HepG2 (cell line): Measurements from ENCODE around the gene OSBP. TPM values are rescaled to one million over a fixed set of nuclear protein-coding genes. Genes with fewer than 3 reads are reported as not detected.

Experiments used
- HNF1B ChIP-seq: sonication (generic); formaldehyde crosslinking; IDR thresholded peaks from 2 replicates; pipeline ENCODE4 v1.5.1; 2020; ENCODE audit warnings: mild to moderate bottlenecking, moderate library complexity, missing genetic modification reagents
- IRX3 ChIP-seq: sonication (generic); formaldehyde crosslinking; IDR thresholded peaks from 2 replicates; pipeline ENCODE4 v1.8.1; 2023; ENCODE audit warnings: mild to moderate bottlenecking, low read depth, missing genetic modification reagents, borderline replicate concordance
- PAWR ChIP-seq: sonication (generic); formaldehyde crosslinking; IDR thresholded peaks from 2 replicates; pipeline ENCODE4 v1.4.0; 2020; ENCODE audit warnings: missing genetic modification reagents, mild to moderate bottlenecking, borderline replicate concordance
- PHF20 ChIP-seq: sonication (generic); formaldehyde crosslinking; IDR thresholded peaks from 2 replicates; pipeline ENCODE4 v1.5.0; 2020; ENCODE audit warnings: mild to moderate bottlenecking, missing genetic modification reagents
- SRSF9 ChIP-seq: fragments of 200-400 bp; formaldehyde crosslinking; IDR thresholded peaks from 2 replicates; pipeline ENCODE4 v1.6.1; 2018; ENCODE audit warnings: borderline replicate concordance, mild to moderate bottlenecking, low read depth, low read length; ENCODE audit not compliant: insufficient read depth, poor library complexity, severe bottlenecking
- ZNF558 ChIP-seq: sonication (generic); formaldehyde crosslinking; IDR thresholded peaks from 2 replicates; pipeline ENCODE4 v1.9.0; 2022; ENCODE audit warnings: mild to moderate bottlenecking, missing genetic modification reagents, borderline replicate concordance
- ZNF782 ChIP-seq: sonication (generic); formaldehyde crosslinking; IDR thresholded peaks from 2 replicates; pipeline ENCODE4 v1.4.0; 2020; ENCODE audit warnings: missing genetic modification reagents, mild to moderate bottlenecking, borderline replicate concordance
- polyA plus RNA-seq, 8 experiments: library from polyadenylated mRNA; depleted of rRNA in 3 of 8; stranded (reverse) in 7 of 8; unstranded in 1 of 8; fragments of >200 nt; fragmentation: Illumina TruSeq in 4 of 8; extraction: Trizol in 4 of 8; gene quantifications; 2 replicates each; pipeline versions ENCODE4 v1.2.1 to v1.2.3, GENCODE V29; 2011 to 2016; ENCODE audit warnings: low read depth in 4 of 8, missing spikeins in 1 of 8, mixed read lengths in 1 of 8; ENCODE audit not compliant: insufficient read depth in 1 of 8
- total RNA-seq, 5 experiments: library from RNA; depleted of rRNA; stranded (reverse); fragments of >200 nt; fragmentation: Illumina TruSeq; extraction: Trizol; gene quantifications; 2 replicates each; pipeline ENCODE4 v1.2.3, GENCODE V29; 2016; ENCODE audit warnings: low read depth in 1 of 5
- TF ChIP-seq, protein P1 (sequence below): sonication (generic); formaldehyde crosslinking; IDR thresholded peaks from 2 replicates; pipeline ENCODE4 v1.4.0; 2020; ENCODE audit warnings: missing genetic modification reagents, mild to moderate bottlenecking, borderline replicate concordance
- TF ChIP-seq, protein P2 (sequence below): sonication (generic); formaldehyde crosslinking; IDR thresholded peaks from 2 replicates; pipeline ENCODE4 v1.5.0; 2020; ENCODE audit warnings: missing genetic modification reagents
- TF ChIP-seq, protein P3 (sequence below): sonication (generic); formaldehyde crosslinking; IDR thresholded peaks from 2 replicates; pipeline ENCODE4 v1.5.0; 2020; ENCODE audit warnings: mild to moderate bottlenecking, missing genetic modification reagents, borderline replicate concordance

The OSBP gene
- total and polyA plus RNA-seq, 2 of the 13 experiments (the other 11 are each of a cell fraction or from before 2014, with no cell fraction given) = 12.1 to 13.5 TPM

GRCh38 chr11:59556115-59556916, 59.3 kb downstream of the OSBP start (continued):
- TF ChIP-seq, protein P1, sequence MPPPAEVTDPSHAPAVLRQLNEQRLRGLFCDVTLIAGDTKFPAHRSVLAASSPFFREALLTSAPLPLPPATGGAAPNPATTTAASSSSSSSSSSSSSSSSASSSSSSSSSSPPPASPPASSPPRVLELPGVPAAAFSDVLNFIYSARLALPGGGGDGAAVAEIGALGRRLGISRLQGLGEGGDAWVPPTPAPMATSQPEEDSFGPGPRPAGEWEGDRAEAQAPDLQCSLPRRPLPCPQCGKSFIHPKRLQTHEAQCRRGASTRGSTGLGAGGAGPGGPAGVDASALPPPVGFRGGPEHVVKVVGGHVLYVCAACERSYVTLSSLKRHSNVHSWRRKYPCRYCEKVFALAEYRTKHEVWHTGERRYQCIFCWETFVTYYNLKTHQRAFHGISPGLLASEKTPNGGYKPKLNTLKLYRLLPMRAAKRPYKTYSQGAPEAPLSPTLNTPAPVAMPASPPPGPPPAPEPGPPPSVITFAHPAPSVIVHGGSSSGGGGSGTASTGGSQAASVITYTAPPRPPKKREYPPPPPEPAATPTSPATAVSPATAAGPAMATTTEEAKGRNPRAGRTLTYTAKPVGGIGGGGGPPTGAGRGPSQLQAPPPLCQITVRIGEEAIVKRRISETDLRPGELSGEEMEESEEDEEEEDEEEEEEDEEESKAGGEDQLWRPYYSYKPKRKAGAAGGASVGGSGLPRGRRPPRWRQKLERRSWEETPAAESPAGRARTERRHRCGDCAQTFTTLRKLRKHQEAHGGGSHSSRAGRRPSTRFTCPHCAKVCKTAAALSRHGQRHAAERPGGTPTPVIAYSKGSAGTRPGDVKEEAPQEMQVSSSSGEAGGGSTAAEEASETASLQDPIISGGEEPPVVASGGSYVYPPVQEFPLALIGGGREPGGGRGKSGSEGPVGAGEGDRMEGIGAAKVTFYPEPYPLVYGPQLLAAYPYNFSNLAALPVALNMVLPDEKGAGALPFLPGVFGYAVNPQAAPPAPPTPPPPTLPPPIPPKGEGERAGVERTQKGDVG = no peak
- no peak for TF ChIP-seq PHF20 (CRISPR knock-in tag)
- TF ChIP-seq, protein P2, sequence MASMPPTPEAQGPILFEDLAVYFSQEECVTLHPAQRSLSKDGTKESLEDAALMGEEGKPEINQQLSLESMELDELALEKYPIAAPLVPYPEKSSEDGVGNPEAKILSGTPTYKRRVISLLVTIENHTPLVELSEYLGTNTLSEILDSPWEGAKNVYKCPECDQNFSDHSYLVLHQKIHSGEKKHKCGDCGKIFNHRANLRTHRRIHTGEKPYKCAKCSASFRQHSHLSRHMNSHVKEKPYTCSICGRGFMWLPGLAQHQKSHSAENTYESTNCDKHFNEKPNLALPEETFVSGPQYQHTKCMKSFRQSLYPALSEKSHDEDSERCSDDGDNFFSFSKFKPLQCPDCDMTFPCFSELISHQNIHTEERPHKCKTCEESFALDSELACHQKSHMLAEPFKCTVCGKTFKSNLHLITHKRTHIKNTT = no peak
- TF ChIP-seq IRX3 (CRISPR knock-in tag) = no peak
- no peak for TF ChIP-seq HNF1B (CRISPR knock-in tag)
- TF ChIP-seq SRSF9 = no peak
- no peak for TF ChIP-seq ZNF782
- TF ChIP-seq, protein P3, sequence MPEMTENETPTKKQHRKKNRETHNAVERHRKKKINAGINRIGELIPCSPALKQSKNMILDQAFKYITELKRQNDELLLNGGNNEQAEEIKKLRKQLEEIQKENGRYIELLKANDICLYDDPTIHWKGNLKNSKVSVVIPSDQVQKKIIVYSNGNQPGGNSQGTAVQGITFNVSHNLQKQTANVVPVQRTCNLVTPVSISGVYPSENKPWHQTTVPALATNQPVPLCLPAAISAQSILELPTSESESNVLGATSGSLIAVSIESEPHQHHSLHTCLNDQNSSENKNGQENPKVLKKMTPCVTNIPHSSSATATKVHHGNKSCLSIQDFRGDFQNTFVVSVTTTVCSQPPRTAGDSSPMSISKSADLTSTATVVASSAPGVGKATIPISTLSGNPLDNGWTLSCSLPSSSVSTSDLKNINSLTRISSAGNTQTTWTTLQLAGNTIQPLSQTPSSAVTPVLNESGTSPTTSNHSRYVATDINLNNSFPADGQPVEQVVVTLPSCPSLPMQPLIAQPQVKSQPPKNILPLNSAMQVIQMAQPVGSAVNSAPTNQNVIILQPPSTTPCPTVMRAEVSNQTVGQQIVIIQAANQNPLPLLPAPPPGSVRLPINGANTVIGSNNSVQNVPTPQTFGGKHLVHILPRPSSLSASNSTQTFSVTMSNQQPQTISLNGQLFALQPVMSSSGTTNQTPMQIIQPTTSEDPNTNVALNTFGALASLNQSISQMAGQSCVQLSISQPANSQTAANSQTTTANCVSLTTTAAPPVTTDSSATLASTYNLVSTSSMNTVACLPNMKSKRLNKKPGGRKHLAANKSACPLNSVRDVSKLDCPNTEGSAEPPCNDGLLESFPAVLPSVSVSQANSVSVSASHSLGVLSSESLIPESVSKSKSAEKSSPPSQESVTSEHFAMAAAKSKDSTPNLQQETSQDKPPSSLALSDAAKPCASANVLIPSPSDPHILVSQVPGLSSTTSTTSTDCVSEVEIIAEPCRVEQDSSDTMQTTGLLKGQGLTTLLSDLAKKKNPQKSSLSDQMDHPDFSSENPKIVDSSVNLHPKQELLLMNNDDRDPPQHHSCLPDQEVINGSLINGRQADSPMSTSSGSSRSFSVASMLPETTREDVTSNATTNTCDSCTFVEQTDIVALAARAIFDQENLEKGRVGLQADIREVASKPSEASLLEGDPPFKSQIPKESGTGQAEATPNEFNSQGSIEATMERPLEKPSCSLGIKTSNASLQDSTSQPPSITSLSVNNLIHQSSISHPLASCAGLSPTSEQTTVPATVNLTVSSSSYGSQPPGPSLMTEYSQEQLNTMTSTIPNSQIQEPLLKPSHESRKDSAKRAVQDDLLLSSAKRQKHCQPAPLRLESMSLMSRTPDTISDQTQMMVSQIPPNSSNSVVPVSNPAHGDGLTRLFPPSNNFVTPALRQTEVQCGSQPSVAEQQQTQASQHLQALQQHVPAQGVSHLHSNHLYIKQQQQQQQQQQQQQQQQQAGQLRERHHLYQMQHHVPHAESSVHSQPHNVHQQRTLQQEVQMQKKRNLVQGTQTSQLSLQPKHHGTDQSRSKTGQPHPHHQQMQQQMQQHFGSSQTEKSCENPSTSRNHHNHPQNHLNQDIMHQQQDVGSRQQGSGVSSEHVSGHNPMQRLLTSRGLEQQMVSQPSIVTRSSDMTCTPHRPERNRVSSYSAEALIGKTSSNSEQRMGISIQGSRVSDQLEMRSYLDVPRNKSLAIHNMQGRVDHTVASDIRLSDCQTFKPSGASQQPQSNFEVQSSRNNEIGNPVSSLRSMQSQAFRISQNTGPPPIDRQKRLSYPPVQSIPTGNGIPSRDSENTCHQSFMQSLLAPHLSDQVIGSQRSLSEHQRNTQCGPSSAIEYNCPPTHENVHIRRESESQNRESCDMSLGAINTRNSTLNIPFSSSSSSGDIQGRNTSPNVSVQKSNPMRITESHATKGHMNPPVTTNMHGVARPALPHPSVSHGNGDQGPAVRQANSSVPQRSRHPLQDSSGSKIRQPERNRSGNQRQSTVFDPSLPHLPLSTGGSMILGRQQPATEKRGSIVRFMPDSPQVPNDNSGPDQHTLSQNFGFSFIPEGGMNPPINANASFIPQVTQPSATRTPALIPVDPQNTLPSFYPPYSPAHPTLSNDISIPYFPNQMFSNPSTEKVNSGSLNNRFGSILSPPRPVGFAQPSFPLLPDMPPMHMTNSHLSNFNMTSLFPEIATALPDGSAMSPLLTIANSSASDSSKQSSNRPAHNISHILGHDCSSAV (CRISPR knock-in tag) = no peak
- no peak for TF ChIP-seq PAWR (CRISPR knock-in tag)
- no peak for TF ChIP-seq ZNF558 (CRISPR knock-in tag)
